HL-60 (cell line): ENCODE results near the gene SETD6.

ENCODE experiments used
- CTCF ChIP-seq: IDR thresholded peaks from one replicate; pipeline ENCODE4 v1.5.1; 2011; ENCODE audit warnings: low read length, control low read depth, inconsistent platforms; ENCODE audit not compliant: insufficient read depth
- REST ChIP-seq: IDR thresholded peaks from 2 replicates; pipeline ENCODE4 v1.6.1; 2012; ENCODE audit warnings: low read depth; ENCODE audit not compliant: insufficient replicate concordance
- SPI1 ChIP-seq: IDR thresholded peaks from 2 replicates; pipeline ENCODE4 v1.6.1; 2012; ENCODE audit warnings: low read depth, mild to moderate bottlenecking, borderline replicate concordance

GRCh38 chr16:58518083-58518979 is 3.0 kb downstream of the SETD6 start:
- no peak for TF ChIP-seq CTCF
- no peak for TF ChIP-seq REST
- TF ChIP-seq SPI1: no peak
